Cardiac septum (tissue), 1 donor: ENCODE data around the gene CBFA2T3. TPM values are rescaled to one million over a fixed set of nuclear protein-coding genes. Genes with fewer than 3 reads are reported as not detected.

Experiments
- DNase-seq: peaks from one replicate; pipeline ENCODE4 v3.0.0-alpha.2; 2020; ENCODE audit warnings: low spot score
- intact Hi-C: fragments of 100-400 bp; cut with DNase I; formaldehyde crosslinking; loops from one replicate; pipeline ENCODE4 v1.14.0; 2022
- total RNA-seq: library from RNA; stranded (reverse); fragmentation: NEBNext Ultra II Directional; extraction: Animal tissue kit (Norgen Biotek cat#: 25700); gene quantifications from one replicate; pipeline ENCODE4 v1.2.1, GENCODE V29; 2021
- donor health status: DM: no; HTN: no; CAD: no.

Gene CBFA2T3
- total RNA-seq, 1 donor from 2014 or later, result 5.9 TPM

GRCh38 chr16:89000207-89000959, 23.4 kb upstream of the CBFA2T3 start:
- no peak for DNase-seq
- intact Hi-C loops, result no loop called here

GRCh38 chr16:88999457-89000206, 22.6 kb upstream of the CBFA2T3 start:
- intact Hi-C loops, result no loop called here
- DNase-seq, result no peak

- intact Hi-C loops, result no loop called here
- DNase-seq, result no peak
Measured at GRCh38 chr16:88995746-88996535, 18.9 kb upstream of the CBFA2T3 start.

GRCh38 chr16:88995194-88995593, 18.2 kb upstream of the CBFA2T3 start:
- intact Hi-C loops, result no loop called here
- DNase-seq, result no peak

GRCh38 chr16:88994695-88995094, 17.7 kb upstream of the CBFA2T3 start:
- no peak for DNase-seq
- intact Hi-C loops, result no loop called here

- DNase-seq, result no peak
Measured at GRCh38 chr16:88993946-88994600, 17.1 kb upstream of the CBFA2T3 start.

GRCh38 chr16:88993166-88993761, 16.3 kb upstream of the CBFA2T3 start:
- intact Hi-C loops, result no loop called here
- no peak for DNase-seq

More at GRCh38 chr16:88993946-88994600, 17.1 kb upstream of the CBFA2T3 start:
- intact Hi-C loops, result no loop called here

- DNase-seq, result no peak
- intact Hi-C loops, result no loop called here
Measured at GRCh38 chr16:88992351-88993165, 15.6 kb upstream of the CBFA2T3 start.

- intact Hi-C loops, result no loop called here
- no peak for DNase-seq
Measured at GRCh38 chr16:88991813-88992350, 14.9 kb upstream of the CBFA2T3 start.

- DNase-seq, result no peak
- intact Hi-C loops, result no loop called here
Measured at GRCh38 chr16:88989852-88990547, 13.0 kb upstream of the CBFA2T3 start.

GRCh38 chr16:88988980-88989811, 12.2 kb upstream of the CBFA2T3 start:
- DNase-seq, result no peak
- intact Hi-C loops, result no loop called here

- DNase-seq, result no peak
Measured at GRCh38 chr16:88985521-88985920, 8.5 kb upstream of the CBFA2T3 start.

GRCh38 chr16:88983771-88984687, 7.0 kb upstream of the CBFA2T3 start:
- DNase-seq, result no peak
- intact Hi-C loops, result no loop called here

More at GRCh38 chr16:88985521-88985920, 8.5 kb upstream of the CBFA2T3 start:
- intact Hi-C loops, result no loop called here

- DNase-seq, result no peak
- intact Hi-C loops, result no loop called here
Measured at GRCh38 chr16:88983165-88983564, 6.2 kb upstream of the CBFA2T3 start.

GRCh38 chr16:88982286-88983084, 5.5 kb upstream of the CBFA2T3 start:
- no peak for DNase-seq

More at GRCh38 chr16:88982286-88983084, 5.5 kb upstream of the CBFA2T3 start:
- intact Hi-C loops, result no loop called here
